HG03469 (cell line): ENCODE results near the gene HTRA1.
A peak's percentile ranks its signal among the peaks of the same experiment; 100 is the strongest.

Source experiments
- ATAC-seq: cut with Tn5 transposase; IDR thresholded peaks from one replicate; pipeline ENCODE4 v1.9.1; 2021; ENCODE audit warnings: mild to moderate bottlenecking, moderate library complexity, moderate number of reproducible peaks; ENCODE audit not compliant: unreplicated experiment

The HTRA1 gene

GRCh38 chr10:122514045-122514840 lies 52.9 kb downstream of the HTRA1 start:
- no peak for ATAC-seq

- ATAC-seq, result no peak
Observed at GRCh38 chr10:122515022-122515424, 53.7 kb downstream of the HTRA1 start.

- ATAC-seq, result peak; percentile 85
Observed at GRCh38 chr10:122515588-122516231, 54.4 kb downstream of the HTRA1 start.

GRCh38 chr10:122516734-122517133 lies 55.4 kb downstream of the HTRA1 start:
- ATAC-seq, result no peak

- ATAC-seq, result no peak
Observed at GRCh38 chr10:122519144-122519543, 57.8 kb downstream of the HTRA1 start.

- no peak for ATAC-seq
Observed at GRCh38 chr10:122519873-122520272, 58.5 kb downstream of the HTRA1 start.

GRCh38 chr10:122521011-122521410 lies 59.7 kb downstream of the HTRA1 start:
- ATAC-seq, result no peak

GRCh38 chr10:122524811-122525210 lies 63.5 kb downstream of the HTRA1 start:
- ATAC-seq, result no peak

GRCh38 chr10:122525788-122526187 lies 64.4 kb downstream of the HTRA1 start:
- no peak for ATAC-seq

- ATAC-seq, result no peak
Observed at GRCh38 chr10:122526892-122527291, 65.5 kb downstream of the HTRA1 start.

GRCh38 chr10:122530177-122530576 lies 68.8 kb downstream of the HTRA1 start:
- ATAC-seq, result no peak

- no peak for ATAC-seq
Observed at GRCh38 chr10:122531261-122531660, 69.9 kb downstream of the HTRA1 start.

- no peak for ATAC-seq
Observed at GRCh38 chr10:122531939-122532338, 70.6 kb downstream of the HTRA1 start.

GRCh38 chr10:122532601-122533296 lies 71.4 kb downstream of the HTRA1 start:
- ATAC-seq, result no peak

- no peak for ATAC-seq
Observed at GRCh38 chr10:122537545-122537944, 76.2 kb downstream of the HTRA1 start.

- ATAC-seq, result no peak
Observed at GRCh38 chr10:122541541-122542002, 80.2 kb downstream of the HTRA1 start.

- ATAC-seq, result no peak
Observed at GRCh38 chr10:122543676-122544445, 82.5 kb downstream of the HTRA1 start.

GRCh38 chr10:122544493-122544892 lies 83.1 kb downstream of the HTRA1 start:
- no peak for ATAC-seq

- ATAC-seq, result no peak
Observed at GRCh38 chr10:122546242-122546641, 84.9 kb downstream of the HTRA1 start.

GRCh38 chr10:122548407-122549085 lies 87.2 kb downstream of the HTRA1 start:
- ATAC-seq, result no peak
